Measurements from ENCODE around the gene LAMC3. TPM values are rescaled to one million over a fixed set of nuclear protein-coding genes. Genes with fewer than 3 reads are reported as not detected.

Gene LAMC3
- total RNA-seq, 2 experiments from 2014 or later, result 0.66 to 1.7 TPM

DNA sequence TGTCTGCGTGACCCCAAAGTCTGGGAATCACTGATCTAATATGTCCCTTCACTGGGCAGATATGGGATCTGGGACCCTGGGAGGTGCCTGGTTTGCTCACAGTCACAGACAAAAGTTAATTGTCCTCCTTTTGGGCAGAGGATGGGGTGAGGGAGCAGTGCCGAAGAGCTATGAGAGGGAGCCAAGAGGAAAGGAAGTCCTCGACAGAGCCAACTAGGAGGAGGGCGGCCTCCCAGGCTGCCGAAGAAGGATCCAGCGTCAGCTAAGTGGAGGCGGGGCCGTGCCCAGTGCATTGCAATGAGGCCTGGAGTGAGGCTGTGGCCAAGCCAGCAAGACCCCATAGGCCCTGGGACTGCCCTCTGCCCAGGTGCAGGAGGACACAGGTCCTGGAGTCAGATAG is 98.8 kb downstream of the LAMC3 start:
- H3K4me3 Mint-ChIP-seq, result no peak overlapping the region
- no peak overlapping the region for H3K27ac ChIP-seq (ENCODE audit: low read depth in 1 of 2, low read length in 2 of 2)
- H3K9me3 Mint-ChIP-seq, result no peaks in the 10 kb centered on the region
- H3K27me3 Mint-ChIP-seq, result no peaks in the 10 kb centered on the region
- no peak overlapping the region for H3K27ac Mint-ChIP-seq
- H3K4me3 ChIP-seq (ENCODE audit: low read length), result no peak overlapping the region
- H3K4me1 ChIP-seq (ENCODE audit: insufficient read depth, low read length), result no peaks in the 10 kb centered on the region
- intact Hi-C loops (cut with DNase I, micrococcal nuclease), result no loop called here
- no peaks in the 10 kb centered on the region for H3K4me1 Mint-ChIP-seq (ENCODE audit: low read depth)
- DNase-seq (no peak), ATAC-seq (ENCODE audit: poor library complexity) (no peak)
- ChIA-PET POLR2A (interaction anchor here (0.6 kb wide), 1 partner anchor 14 kb away, joined by 3 read pairs; no protein-coding TSS in a partner anchor), CTCF (no interaction called here)
- H3K9me3 ChIP-seq (ENCODE audit: control insufficient read depth in 1 of 2, insufficient read depth in 1 of 2, low read length in 2 of 2), result no peaks in the 10 kb centered on the region
- TF ChIP-seq, protein P1, sequence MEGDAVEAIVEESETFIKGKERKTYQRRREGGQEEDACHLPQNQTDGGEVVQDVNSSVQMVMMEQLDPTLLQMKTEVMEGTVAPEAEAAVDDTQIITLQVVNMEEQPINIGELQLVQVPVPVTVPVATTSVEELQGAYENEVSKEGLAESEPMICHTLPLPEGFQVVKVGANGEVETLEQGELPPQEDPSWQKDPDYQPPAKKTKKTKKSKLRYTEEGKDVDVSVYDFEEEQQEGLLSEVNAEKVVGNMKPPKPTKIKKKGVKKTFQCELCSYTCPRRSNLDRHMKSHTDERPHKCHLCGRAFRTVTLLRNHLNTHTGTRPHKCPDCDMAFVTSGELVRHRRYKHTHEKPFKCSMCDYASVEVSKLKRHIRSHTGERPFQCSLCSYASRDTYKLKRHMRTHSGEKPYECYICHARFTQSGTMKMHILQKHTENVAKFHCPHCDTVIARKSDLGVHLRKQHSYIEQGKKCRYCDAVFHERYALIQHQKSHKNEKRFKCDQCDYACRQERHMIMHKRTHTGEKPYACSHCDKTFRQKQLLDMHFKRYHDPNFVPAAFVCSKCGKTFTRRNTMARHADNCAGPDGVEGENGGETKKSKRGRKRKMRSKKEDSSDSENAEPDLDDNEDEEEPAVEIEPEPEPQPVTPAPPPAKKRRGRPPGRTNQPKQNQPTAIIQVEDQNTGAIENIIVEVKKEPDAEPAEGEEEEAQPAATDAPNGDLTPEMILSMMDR (IDR thresholded peaks at IDR 0.05), result no peak
- no peaks in the 10 kb centered on the region for H3K27me3 ChIP-seq (ENCODE audit: control insufficient read depth in 1 of 2, insufficient read depth in 2 of 2, low read length in 2 of 2)
- H3K36me3 ChIP-seq (ENCODE audit: insufficient read depth, low read length), result no peaks in the 10 kb centered on the region
- no peaks in the 10 kb centered on the region for H3K36me3 Mint-ChIP-seq (ENCODE audit: low read depth)

DNA sequence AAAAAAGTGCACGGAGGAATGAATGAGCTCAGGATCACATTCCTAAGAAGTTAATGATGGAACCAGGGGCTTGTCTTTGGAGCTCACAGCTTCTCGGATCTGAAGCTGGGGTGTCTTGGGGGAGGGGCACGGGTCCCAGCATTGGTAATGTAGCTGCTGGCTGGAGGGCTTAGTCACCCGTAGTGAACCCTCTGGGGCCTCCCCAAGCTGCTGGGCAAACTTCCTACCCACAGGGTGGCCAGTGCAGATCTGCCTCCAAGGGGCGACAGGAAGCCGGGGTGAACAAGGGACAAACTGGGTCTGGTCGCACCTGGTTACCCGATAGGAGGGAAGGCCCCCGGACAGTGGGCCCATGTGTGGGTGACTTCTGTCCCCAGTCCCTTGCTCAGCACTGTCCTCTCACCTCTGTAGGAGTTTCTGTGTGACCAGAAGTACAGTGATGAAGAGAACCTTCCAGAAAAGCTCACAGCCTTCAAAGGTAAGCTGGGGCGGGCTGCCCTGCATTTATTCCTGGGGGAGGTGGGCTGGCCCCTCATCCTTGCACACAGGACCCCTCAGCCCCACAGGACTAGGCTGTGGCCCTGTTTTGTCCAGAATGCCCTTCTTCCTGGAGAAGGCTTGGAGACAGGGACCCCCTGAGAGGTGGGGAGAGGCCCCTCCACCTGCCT is 102.3 kb downstream of the LAMC3 start:
- Mint-ChIP-seq H3K36me3 (ENCODE audit: low read depth) (no peaks in the 10 kb centered on the region), H3K27me3 (no peaks in the 10 kb centered on the region), H3K4me1 (ENCODE audit: low read depth) (no peaks in the 10 kb centered on the region), H3K9me3 (no peaks in the 10 kb centered on the region), H3K4me3 (no peak overlapping the region), H3K27ac (no peak overlapping the region)
- no peak for ATAC-seq (ENCODE audit: poor library complexity)
- Histone ChIP-seq H3K4me3 (ENCODE audit: low read length) (no peak overlapping the region), H3K4me1 (ENCODE audit: insufficient read depth, low read length) (no peaks in the 10 kb centered on the region), H3K27me3 (ENCODE audit: control insufficient read depth in 1 of 2, insufficient read depth in 2 of 2, low read length in 2 of 2) (no peaks in the 10 kb centered on the region), H3K9me3 (ENCODE audit: control insufficient read depth in 1 of 2, insufficient read depth in 1 of 2, low read length in 2 of 2) (no peaks in the 10 kb centered on the region), H3K27ac (ENCODE audit: low read depth in 1 of 2, low read length in 2 of 2) (no peak overlapping the region), H3K36me3 (ENCODE audit: insufficient read depth, low read length) (no peaks in the 10 kb centered on the region)
- intact Hi-C loops (cut with DNase I, micrococcal nuclease), result no loop called here
- ChIA-PET CTCF (no interaction called here), POLR2A (no interaction called here)
- DNase-seq, result no peak
- TF ChIP-seq, protein P1 (IDR thresholded peaks at IDR 0.05), result no peak

DNA sequence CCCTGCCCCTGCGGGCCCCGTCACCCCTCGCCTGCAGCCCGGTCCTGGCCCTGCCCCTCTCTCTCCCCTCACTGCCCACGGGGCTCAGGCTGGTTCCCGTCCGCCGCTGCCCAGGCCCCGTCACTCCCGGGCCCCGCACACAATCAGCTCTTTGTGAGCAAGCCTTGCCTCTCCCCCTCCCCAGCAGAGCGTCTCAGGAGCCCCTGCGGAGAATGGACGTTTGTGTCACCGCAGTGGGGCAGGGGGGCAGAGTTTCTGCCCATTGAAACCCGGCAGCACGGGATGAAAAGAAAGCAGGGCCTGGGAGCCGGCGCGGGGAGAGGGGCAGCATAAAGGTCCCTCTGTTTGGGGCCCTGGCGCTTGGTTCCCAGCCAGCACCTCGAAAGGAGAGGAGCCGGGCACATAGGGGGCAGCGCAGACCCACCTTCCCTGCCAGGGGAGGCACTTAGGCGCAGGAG is 102.9 kb downstream of the LAMC3 start:
- Histone ChIP-seq H3K9me3 (ENCODE audit: control insufficient read depth in 1 of 2, insufficient read depth in 1 of 2, low read length in 2 of 2) (no peaks in the 10 kb centered on the region), H3K4me1 (ENCODE audit: insufficient read depth, low read length) (no peaks in the 10 kb centered on the region), H3K36me3 (ENCODE audit: insufficient read depth, low read length) (no peaks in the 10 kb centered on the region), H3K4me3 (ENCODE audit: low read length) (no peak overlapping the region), H3K27ac (ENCODE audit: low read depth in 1 of 2, low read length in 2 of 2) (no peak overlapping the region), H3K27me3 (ENCODE audit: control insufficient read depth in 1 of 2, insufficient read depth in 2 of 2, low read length in 2 of 2) (no peaks in the 10 kb centered on the region)
- intact Hi-C loops (cut with DNase I, micrococcal nuclease), result no loop called here
- Mint-ChIP-seq H3K4me1 (ENCODE audit: low read depth) (no peaks in the 10 kb centered on the region), H3K9me3 (no peaks in the 10 kb centered on the region), H3K27me3 (peaks cover under 1% of the 10 kb centered on the region), H3K36me3 (ENCODE audit: low read depth) (no peaks in the 10 kb centered on the region), H3K4me3 (no peak overlapping the region), H3K27ac (no peak overlapping the region)
- CTCF ChIA-PET, result no interaction called here
- POLR2A ChIA-PET, result no interaction called here
- TF ChIP-seq, protein P1 (IDR thresholded peaks at IDR 0.05), result no peak
- no peak for ATAC-seq (ENCODE audit: poor library complexity)
- DNase-seq, result no peak
